ENCODE data around the gene RPS15.
A peak's percentile ranks its signal among the peaks of the same experiment; 100 is the strongest.

RPS15 gene

GRCh38 chr19:1410789-1411188 is 27.4 kb upstream of the RPS15 start:
- Histone ChIP-seq H3K36me3 (ENCODE audit: control insufficient read depth in 4 of 4, insufficient read depth in 4 of 4, low read length in 3 of 4) (peaks cover 0 to 59% (median 14%) of the 10 kb centered on the region in 4 experiments), H3K27me3 (replicated peaks in 2 of 5; ENCODE audit: control insufficient read depth in 4 of 5, insufficient read depth in 5 of 5, low read length in 4 of 5) (no peaks in the 10 kb centered on the region), H3K4me3 (ENCODE audit: control insufficient read depth in 1 of 7, extremely low read depth in 1 of 7, insufficient read depth in 4 of 7, low read depth in 2 of 7, low read length in 6 of 7) (no peak overlapping the region), H3K4me1 (ENCODE audit: control extremely low read depth in 1 of 4, control insufficient read depth in 4 of 4, insufficient read depth in 4 of 4, low read length in 3 of 4) (peaks cover 0 to 50% (median 44%) of the 10 kb centered on the region in 4 experiments), H3K27ac (ENCODE audit: insufficient read depth in 1 of 2, low read depth in 1 of 2, low read length in 2 of 2, poor library complexity in 1 of 2, severe bottlenecking in 2 of 2) (peak overlapping the region; percentile 55 to 92), H3K9me3 (ENCODE audit: control extremely low read depth in 1 of 5, control insufficient read depth in 4 of 5, insufficient read depth in 2 of 5, low read depth in 1 of 5, low read length in 4 of 5) (no peaks in the 10 kb centered on the region)
- POLR2A ChIA-PET: no interaction called here
- no peak for DNase-seq
- CTCF ChIA-PET: no interaction called here
- 94% methylated on average over 9 of the region's 9 CpGs for WGBS (ENCODE audit: insufficient coverage)

GRCh38 chr19:1411255-1412191 is 26.7 kb upstream of the RPS15 start:
- Histone ChIP-seq H3K4me3 (ENCODE audit: control insufficient read depth in 1 of 7, extremely low read depth in 1 of 7, insufficient read depth in 4 of 7, low read depth in 2 of 7, low read length in 6 of 7) (no peak overlapping the region), H3K36me3 (ENCODE audit: control insufficient read depth in 4 of 4, insufficient read depth in 4 of 4, low read length in 3 of 4) (peaks cover 0 to 66% (median 17%) of the 10 kb centered on the region in 4 experiments), H3K4me1 (ENCODE audit: control extremely low read depth in 1 of 4, control insufficient read depth in 4 of 4, insufficient read depth in 4 of 4, low read length in 3 of 4) (peaks cover 0 to 55% (median 46%) of the 10 kb centered on the region in 4 experiments), H3K27ac (ENCODE audit: insufficient read depth in 1 of 2, low read depth in 1 of 2, low read length in 2 of 2, poor library complexity in 1 of 2, severe bottlenecking in 2 of 2) (peak overlapping the region; percentile 55 to 92), H3K27me3 (replicated peaks in 2 of 5; ENCODE audit: control insufficient read depth in 4 of 5, insufficient read depth in 5 of 5, low read length in 4 of 5) (no peaks in the 10 kb centered on the region), H3K9me3 (ENCODE audit: control extremely low read depth in 1 of 5, control insufficient read depth in 4 of 5, insufficient read depth in 2 of 5, low read depth in 1 of 5, low read length in 4 of 5) (no peaks in the 10 kb centered on the region)
- ChIA-PET CTCF (interaction anchor here (1.7 kb wide), 1 partner anchor 29 kb away, joined by 6 read pairs; no protein-coding TSS in a partner anchor), POLR2A (no interaction called here)
- 91% methylated on average over 26 of the region's 29 CpGs for WGBS (ENCODE audit: insufficient coverage)
- no peak for DNase-seq

GRCh38 chr19:1412323-1412923 is 25.8 kb upstream of the RPS15 start:
- Histone ChIP-seq H3K4me3 (ENCODE audit: control insufficient read depth in 1 of 7, extremely low read depth in 1 of 7, insufficient read depth in 4 of 7, low read depth in 2 of 7, low read length in 6 of 7) (no peak overlapping the region), H3K27ac (ENCODE audit: insufficient read depth in 1 of 2, low read depth in 1 of 2, low read length in 2 of 2, poor library complexity in 1 of 2, severe bottlenecking in 2 of 2) (peak overlapping the region in 1 of 2 experiments; percentile 34), H3K9me3 (ENCODE audit: control extremely low read depth in 1 of 5, control insufficient read depth in 4 of 5, insufficient read depth in 2 of 5, low read depth in 1 of 5, low read length in 4 of 5) (no peaks in the 10 kb centered on the region), H3K36me3 (ENCODE audit: control insufficient read depth in 4 of 4, insufficient read depth in 4 of 4, low read length in 3 of 4) (peaks cover 0 to 75% (median 23%) of the 10 kb centered on the region in 4 experiments), H3K4me1 (ENCODE audit: control extremely low read depth in 1 of 4, control insufficient read depth in 4 of 4, insufficient read depth in 4 of 4, low read length in 3 of 4) (peaks cover 0 to 54% (median 44%) of the 10 kb centered on the region in 4 experiments), H3K27me3 (replicated peaks in 2 of 5; ENCODE audit: control insufficient read depth in 4 of 5, insufficient read depth in 5 of 5, low read length in 4 of 5) (no peaks in the 10 kb centered on the region)
- CTCF ChIA-PET: interaction anchor here (1.1 to 1.7 kb wide), 3 partner anchors 30 to 53 kb away, joined by 4 to 6 read pairs (median 4); no protein-coding TSS in a partner anchor
- DNase-seq: no peak
- WGBS (ENCODE audit: insufficient coverage): 86% methylated on average over 17 of the region's 21 CpGs
- POLR2A ChIA-PET: no interaction called here

- Histone ChIP-seq H3K4me3 (ENCODE audit: control insufficient read depth in 1 of 7, extremely low read depth in 1 of 7, insufficient read depth in 4 of 7, low read depth in 2 of 7, low read length in 6 of 7) (no peak overlapping the region), H3K4me1 (ENCODE audit: control extremely low read depth in 1 of 4, control insufficient read depth in 4 of 4, insufficient read depth in 4 of 4, low read length in 3 of 4) (peaks cover 0 to 54% (median 44%) of the 10 kb centered on the region in 4 experiments), H3K27ac (ENCODE audit: insufficient read depth in 1 of 2, low read depth in 1 of 2, low read length in 2 of 2, poor library complexity in 1 of 2, severe bottlenecking in 2 of 2) (peak overlapping the region in 1 of 2 experiments; percentile 23), H3K9me3 (ENCODE audit: control extremely low read depth in 1 of 5, control insufficient read depth in 4 of 5, insufficient read depth in 2 of 5, low read depth in 1 of 5, low read length in 4 of 5) (no peaks in the 10 kb centered on the region), H3K27me3 (replicated peaks in 2 of 5; ENCODE audit: control insufficient read depth in 4 of 5, insufficient read depth in 5 of 5, low read length in 4 of 5) (no peaks in the 10 kb centered on the region), H3K36me3 (ENCODE audit: control insufficient read depth in 4 of 4, insufficient read depth in 4 of 4, low read length in 3 of 4) (peaks cover 2 to 83% (median 26%) of the 10 kb centered on the region in 4 experiments)
- WGBS (ENCODE audit: insufficient coverage): 88% methylated on average over 33 of the region's 36 CpGs
- ChIA-PET CTCF (interaction anchor here (1.1 to 1.7 kb wide), 4 partner anchors 31 to 58 kb away, joined by 3 to 6 read pairs (median 4); no protein-coding TSS in a partner anchor), POLR2A (interaction anchor here (0.9 kb wide), 1 partner anchor 25 kb away, joined by 4 read pairs; the partner anchor contains the start of gene RPS15)
- no peak for DNase-seq
Measured at GRCh38 chr19:1412995-1413800, 25.0 kb upstream of the RPS15 start.

- peak overlapping the region in 2 of 7 experiments; percentile 25 to 49 for H3K4me3 ChIP-seq (ENCODE audit: control insufficient read depth in 1 of 7, extremely low read depth in 1 of 7, insufficient read depth in 4 of 7, low read depth in 2 of 7, low read length in 6 of 7)
- 84% methylated on average over 24 of the region's 28 CpGs for WGBS (ENCODE audit: insufficient coverage)
Measured at GRCh38 chr19:1416014-1416841, 22.0 kb upstream of the RPS15 start.

GRCh38 chr19:1417145-1417544 is 21.1 kb upstream of the RPS15 start:
- WGBS (ENCODE audit: insufficient coverage): 95% methylated on average over 21 of the region's 21 CpGs
- Histone ChIP-seq H3K4me1 (ENCODE audit: control extremely low read depth in 1 of 4, control insufficient read depth in 4 of 4, insufficient read depth in 4 of 4, low read length in 3 of 4) (peaks cover 0 to 22% (median 17%) of the 10 kb centered on the region in 4 experiments), H3K27me3 (replicated peaks in 2 of 5; ENCODE audit: control insufficient read depth in 4 of 5, insufficient read depth in 5 of 5, low read length in 4 of 5) (no peaks in the 10 kb centered on the region), H3K36me3 (ENCODE audit: control insufficient read depth in 4 of 4, insufficient read depth in 4 of 4, low read length in 3 of 4) (peaks cover 8 to 87% (median 50%) of the 10 kb centered on the region in 4 experiments), H3K27ac (ENCODE audit: insufficient read depth in 1 of 2, low read depth in 1 of 2, low read length in 2 of 2, poor library complexity in 1 of 2, severe bottlenecking in 2 of 2) (no peak overlapping the region), H3K9me3 (ENCODE audit: control extremely low read depth in 1 of 5, control insufficient read depth in 4 of 5, insufficient read depth in 2 of 5, low read depth in 1 of 5, low read length in 4 of 5) (no peaks in the 10 kb centered on the region), H3K4me3 (ENCODE audit: control insufficient read depth in 1 of 7, extremely low read depth in 1 of 7, insufficient read depth in 4 of 7, low read depth in 2 of 7, low read length in 6 of 7) (no peak overlapping the region)
- ChIA-PET CTCF (interaction anchor here (1.0 to 1.9 kb wide), 4 partner anchors 14 to 19 kb away, joined by 3 to 6 read pairs (median 4); no protein-coding TSS in a partner anchor), POLR2A (no interaction called here)
- DNase-seq: no peak

More at GRCh38 chr19:1416014-1416841, 22.0 kb upstream of the RPS15 start:
- CTCF ChIA-PET: interaction anchor here (1.0 to 1.9 kb wide), 4 partner anchors 14 to 20 kb away, joined by 3 to 6 read pairs (median 4); no protein-coding TSS in a partner anchor
- Histone ChIP-seq H3K27me3 (replicated peaks in 2 of 5; ENCODE audit: control insufficient read depth in 4 of 5, insufficient read depth in 5 of 5, low read length in 4 of 5) (no peaks in the 10 kb centered on the region), H3K36me3 (ENCODE audit: control insufficient read depth in 4 of 4, insufficient read depth in 4 of 4, low read length in 3 of 4) (peaks cover 4 to 86% (median 42%) of the 10 kb centered on the region in 4 experiments), H3K9me3 (ENCODE audit: control extremely low read depth in 1 of 5, control insufficient read depth in 4 of 5, insufficient read depth in 2 of 5, low read depth in 1 of 5, low read length in 4 of 5) (no peaks in the 10 kb centered on the region), H3K27ac (ENCODE audit: insufficient read depth in 1 of 2, low read depth in 1 of 2, low read length in 2 of 2, poor library complexity in 1 of 2, severe bottlenecking in 2 of 2) (peak overlapping the region in 1 of 2 experiments; percentile 57), H3K4me1 (ENCODE audit: control extremely low read depth in 1 of 4, control insufficient read depth in 4 of 4, insufficient read depth in 4 of 4, low read length in 3 of 4) (peaks cover 0 to 27% (median 19%) of the 10 kb centered on the region in 4 experiments)
- POLR2A ChIA-PET: no interaction called here
- no peak for DNase-seq
